PFSK-1 (cell line): ENCODE measurements around the gene PROSER3.
A peak's percentile ranks its signal among the peaks of the same experiment; 100 is the strongest.

Experiments used
- FOXP2 ChIP-seq: optimal IDR thresholded peaks from 2 replicates; pipeline ENCODE3; 2011; ENCODE audit warnings: borderline replicate concordance, control low read depth, inconsistent platforms; ENCODE audit not compliant: insufficient read depth; ENCODE audit errors: extremely low read length, extremely low read depth
- POLR2AphosphoS5 ChIP-seq: IDR thresholded peaks from 2 replicates; pipeline ENCODE4 v1.6.1; 2012; ENCODE audit warnings: low read depth, mild to moderate bottlenecking, control low read depth, low read length, moderate library complexity
- SIN3A ChIP-seq: IDR thresholded peaks from 2 replicates; pipeline ENCODE4 v1.6.1; 2012; ENCODE audit warnings: mild to moderate bottlenecking, low read length, moderate library complexity, borderline replicate concordance; ENCODE audit not compliant: insufficient read depth
- TAF1 ChIP-seq: IDR thresholded peaks from 2 replicates; pipeline ENCODE4 v1.6.1; 2012; ENCODE audit warnings: low read length, control low read depth, borderline replicate concordance; ENCODE audit not compliant: insufficient read depth
- TF ChIP-seq, protein P1 (sequence below), 2 experiments: IDR thresholded peaks; 2 replicates each; pipeline versions ENCODE4 v1.6.1 to v1.8.0; 2011 to 2012; ENCODE audit warnings: low read depth in 2 of 2, low read length in 2 of 2, control low read depth in 1 of 2, inconsistent platforms in 1 of 2, mild to moderate bottlenecking in 1 of 2, moderate library complexity in 1 of 2; ENCODE audit not compliant: insufficient read depth in 1 of 2

Gene PROSER3

DNA sequence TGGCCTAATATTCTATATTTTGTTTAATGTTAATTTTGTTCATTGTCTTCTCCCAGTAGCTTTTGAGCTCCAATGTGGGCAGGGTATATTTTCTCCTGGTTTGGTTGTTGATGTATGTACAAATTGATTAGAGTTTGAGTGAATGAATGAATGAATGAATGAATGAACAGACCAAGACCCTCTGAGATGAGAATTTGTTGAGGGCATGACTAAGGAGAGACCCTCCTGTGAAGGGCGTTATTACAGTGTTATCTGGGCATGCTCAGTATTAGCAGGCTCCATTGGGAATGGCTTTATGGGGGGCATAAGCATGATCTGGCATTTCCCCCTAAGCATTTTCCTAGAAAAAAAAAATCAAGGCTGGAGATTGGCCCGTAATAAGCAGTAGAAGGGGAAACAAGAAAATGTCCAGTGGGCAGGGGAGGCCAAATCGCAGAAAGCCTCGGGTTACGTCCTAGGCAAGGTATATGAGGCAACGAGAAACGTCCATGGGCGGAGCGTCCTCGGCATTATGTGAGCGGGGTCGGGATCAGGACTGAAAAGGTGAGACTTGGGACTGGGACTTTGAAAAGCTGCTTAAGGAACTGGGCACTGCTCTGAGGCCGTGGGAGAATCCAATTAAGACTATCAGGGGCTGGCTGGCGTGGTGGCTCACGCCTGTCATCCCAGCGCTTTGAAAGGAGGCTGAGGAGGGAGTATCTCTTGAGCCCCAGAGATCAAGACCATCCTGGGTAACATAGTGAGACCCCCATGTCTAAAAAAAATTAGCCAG, 16.5 kb downstream of the PROSER3 start:
- TF ChIP-seq FOXP2 (no peak), POLR2AphosphoS5 (no peak), SIN3A (no peak)

DNA sequence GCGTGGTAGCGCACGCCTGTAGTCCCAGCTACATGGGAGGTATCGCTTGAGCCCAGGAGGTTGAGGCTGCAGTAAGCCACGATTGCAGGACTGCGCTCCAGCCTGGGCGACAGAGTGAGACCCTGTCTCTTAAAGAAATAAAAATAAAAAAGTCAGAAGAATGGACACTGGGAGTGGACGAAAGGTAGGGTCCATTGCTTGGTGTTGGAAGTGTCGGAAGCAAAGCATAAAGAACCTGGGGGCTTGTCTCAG, 17.0 kb downstream of the PROSER3 start:
- TF ChIP-seq FOXP2 (no peak), SIN3A (no peak), POLR2AphosphoS5 (no peak), TAF1 (no peak)
- TF ChIP-seq, protein P1, sequence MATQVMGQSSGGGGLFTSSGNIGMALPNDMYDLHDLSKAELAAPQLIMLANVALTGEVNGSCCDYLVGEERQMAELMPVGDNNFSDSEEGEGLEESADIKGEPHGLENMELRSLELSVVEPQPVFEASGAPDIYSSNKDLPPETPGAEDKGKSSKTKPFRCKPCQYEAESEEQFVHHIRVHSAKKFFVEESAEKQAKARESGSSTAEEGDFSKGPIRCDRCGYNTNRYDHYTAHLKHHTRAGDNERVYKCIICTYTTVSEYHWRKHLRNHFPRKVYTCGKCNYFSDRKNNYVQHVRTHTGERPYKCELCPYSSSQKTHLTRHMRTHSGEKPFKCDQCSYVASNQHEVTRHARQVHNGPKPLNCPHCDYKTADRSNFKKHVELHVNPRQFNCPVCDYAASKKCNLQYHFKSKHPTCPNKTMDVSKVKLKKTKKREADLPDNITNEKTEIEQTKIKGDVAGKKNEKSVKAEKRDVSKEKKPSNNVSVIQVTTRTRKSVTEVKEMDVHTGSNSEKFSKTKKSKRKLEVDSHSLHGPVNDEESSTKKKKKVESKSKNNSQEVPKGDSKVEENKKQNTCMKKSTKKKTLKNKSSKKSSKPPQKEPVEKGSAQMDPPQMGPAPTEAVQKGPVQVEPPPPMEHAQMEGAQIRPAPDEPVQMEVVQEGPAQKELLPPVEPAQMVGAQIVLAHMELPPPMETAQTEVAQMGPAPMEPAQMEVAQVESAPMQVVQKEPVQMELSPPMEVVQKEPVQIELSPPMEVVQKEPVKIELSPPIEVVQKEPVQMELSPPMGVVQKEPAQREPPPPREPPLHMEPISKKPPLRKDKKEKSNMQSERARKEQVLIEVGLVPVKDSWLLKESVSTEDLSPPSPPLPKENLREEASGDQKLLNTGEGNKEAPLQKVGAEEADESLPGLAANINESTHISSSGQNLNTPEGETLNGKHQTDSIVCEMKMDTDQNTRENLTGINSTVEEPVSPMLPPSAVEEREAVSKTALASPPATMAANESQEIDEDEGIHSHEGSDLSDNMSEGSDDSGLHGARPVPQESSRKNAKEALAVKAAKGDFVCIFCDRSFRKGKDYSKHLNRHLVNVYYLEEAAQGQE (IDR thresholded peaks at IDR 0.05; ENCODE audit: insufficient read depth in 1 of 2, low read depth in 2 of 2, low read length in 2 of 2), result no peak

GRCh38 chr19:35775298-35776101, 17.5 kb downstream of the PROSER3 start, which contains the start of gene ARHGAP33:
TSS of gene ARHGAP33 (plus strand) at chr19:35775564. CDS start at chr19:35775659, 95 bp downstream.
- no peak for TF ChIP-seq SIN3A
- peak; percentile 63 for TF ChIP-seq FOXP2

DNA sequence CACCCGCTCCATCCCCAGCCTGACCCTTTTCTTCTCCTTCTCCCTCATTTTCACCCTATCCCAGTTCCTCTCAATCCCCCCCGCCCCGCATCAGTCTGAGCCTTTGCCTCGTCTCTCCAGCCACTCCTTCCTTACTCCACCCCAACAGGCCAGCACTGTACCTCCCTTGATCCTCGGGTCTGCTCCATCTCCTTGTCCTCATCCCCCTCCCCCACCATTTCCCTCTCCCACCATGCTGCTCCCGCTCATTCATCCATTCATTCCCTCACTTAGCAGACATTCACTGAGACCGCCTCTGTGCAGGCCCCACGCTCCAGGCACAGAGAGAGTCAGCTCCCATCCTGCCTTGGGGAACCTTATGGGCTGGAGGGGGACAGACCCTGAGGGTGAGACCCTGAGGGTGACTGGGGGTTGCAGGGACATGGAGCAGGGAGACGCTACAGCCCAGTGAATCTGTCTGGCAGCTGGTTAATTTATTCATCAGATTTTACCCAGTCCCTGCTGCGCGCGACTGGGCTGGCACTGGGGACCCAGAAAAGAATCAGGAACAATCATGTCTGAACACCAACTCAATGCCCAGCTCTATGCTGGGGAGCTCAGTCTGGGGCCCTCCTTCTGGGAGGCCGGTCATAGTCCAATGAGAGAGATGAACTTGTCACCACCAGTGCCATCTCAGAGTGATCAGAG, 18.3 kb downstream of the PROSER3 start:
- TF ChIP-seq FOXP2 (no peak), SIN3A (no peak), POLR2AphosphoS5 (no peak), TAF1 (no peak)
- TF ChIP-seq, protein P1 (IDR thresholded peaks at IDR 0.05; ENCODE audit: insufficient read depth in 1 of 2, low read depth in 2 of 2, low read length in 2 of 2), result no peak

- TF ChIP-seq TAF1 (no peak), POLR2AphosphoS5 (no peak), SIN3A (no peak), FOXP2 (no peak)
- TF ChIP-seq, protein P1 (IDR thresholded peaks at IDR 0.05; ENCODE audit: insufficient read depth in 1 of 2, low read depth in 2 of 2, low read length in 2 of 2), result no peak
Observed at GRCh38 chr19:35777086-35777841, 19.3 kb downstream of the PROSER3 start.
